ENCODE data around the gene SLC7A4. TPM values are rescaled to one million over a fixed set of nuclear protein-coding genes. Genes with fewer than 3 reads are reported as not detected.
"Not testable (repeated sequence)": the region's sequence is repeated elsewhere in the genome, so short reads cannot be mapped to it uniquely, and the experiment has no call there.

Gene SLC7A4
- total RNA-seq, 1 donor from 2014 or later = 0.93 TPM

- Histone ChIP-seq H3K4me1 (ENCODE audit: insufficient read depth, low read length) (peaks cover 11% of the 10 kb centered on the region), H2AFZ (ENCODE audit: low read depth, low read length) (no peak overlapping the region), H3K27ac (ENCODE audit: low read depth, low read length) (no peak overlapping the region), H3K36me3 (ENCODE audit: insufficient read depth, low read length) (no peaks in the 10 kb centered on the region), H4K20me1 (ENCODE audit: insufficient read depth, low read length) (no peaks in the 10 kb centered on the region), H3K4me2 (ENCODE audit: low read length) (no peak overlapping the region), H3K4me3 (ENCODE audit: insufficient read depth, low read depth, low read length) (no peak overlapping the region), H3K9ac (ENCODE audit: low read length) (no peak overlapping the region), H3K27me3 (ENCODE audit: insufficient read depth, low read length) (peaks cover 3% of the 10 kb centered on the region), H3K79me2 (ENCODE audit: insufficient read depth, low read length) (no peaks in the 10 kb centered on the region), H3K9me3 (ENCODE audit: insufficient read depth, low read depth, low read length) (no peaks in the 10 kb centered on the region)
- Mint-ChIP-seq H3K4me1 (ENCODE audit: low read depth, unreplicated experiment) (peaks cover 16% of the 10 kb centered on the region), H3K9me3 (ENCODE audit: unreplicated experiment) (no peaks in the 10 kb centered on the region), H3K27me3 (ENCODE audit: low read depth, unreplicated experiment) (peaks cover 20% of the 10 kb centered on the region), H3K36me3 (ENCODE audit: low read depth, unreplicated experiment) (no peaks in the 10 kb centered on the region), H3K4me3 (ENCODE audit: unreplicated experiment) (no peak overlapping the region), H3K27ac (ENCODE audit: unreplicated experiment) (peak overlapping the region; percentile 68)
- TF ChIP-seq CTCF (IDR thresholded peaks at IDR 0.05; ENCODE audit: insufficient read depth, low read depth, low read length) (no peak), EZH2 (IDR thresholded peaks at IDR 0.05; ENCODE audit: insufficient read depth, low read length) (no peak)
- no peak for DNase-seq (ENCODE audit: low read depth)
- FAIRE-seq = no peak
Observed at GRCh38 chr22:21051145-21051830, 18.9 kb upstream of the SLC7A4 start.

GRCh38 chr22:21048965-21049364 lies 16.6 kb upstream of the SLC7A4 start:
- not testable (repeated sequence) for H3K9me3 ChIP-seq (ENCODE audit: insufficient read depth, low read depth, low read length); H3K4me2 ChIP-seq (ENCODE audit: low read length); H3K36me3 Mint-ChIP-seq (ENCODE audit: low read depth, unreplicated experiment); H2AFZ ChIP-seq (ENCODE audit: low read depth, low read length); DNase-seq (ENCODE audit: low read depth); H3K27me3 ChIP-seq (ENCODE audit: insufficient read depth, low read length); H3K79me2 ChIP-seq (ENCODE audit: insufficient read depth, low read length); H3K27ac ChIP-seq (ENCODE audit: low read depth, low read length); FAIRE-seq; H3K4me3 ChIP-seq (ENCODE audit: insufficient read depth, low read depth, low read length); H3K9me3 Mint-ChIP-seq (ENCODE audit: unreplicated experiment); H3K4me3 Mint-ChIP-seq (ENCODE audit: unreplicated experiment); H3K9ac ChIP-seq (ENCODE audit: low read length); H3K36me3 ChIP-seq (ENCODE audit: insufficient read depth, low read length); H4K20me1 ChIP-seq (ENCODE audit: insufficient read depth, low read length); H3K27ac Mint-ChIP-seq (ENCODE audit: unreplicated experiment)
- peaks cover 30% of the 10 kb centered on the region for H3K4me1 ChIP-seq (ENCODE audit: insufficient read depth, low read length)
- Mint-ChIP-seq H3K27me3 (ENCODE audit: low read depth, unreplicated experiment) (peaks cover 12% of the 10 kb centered on the region), H3K4me1 (ENCODE audit: low read depth, unreplicated experiment) (peaks cover 17% of the 10 kb centered on the region)

GRCh38 chr22:21048448-21048847 lies 16.1 kb upstream of the SLC7A4 start:
- peaks cover 13% of the 10 kb centered on the region for H3K27me3 Mint-ChIP-seq (ENCODE audit: low read depth, unreplicated experiment)
- FAIRE-seq; H3K27ac Mint-ChIP-seq (ENCODE audit: unreplicated experiment); H3K36me3 ChIP-seq (ENCODE audit: insufficient read depth, low read length); H3K27ac ChIP-seq (ENCODE audit: low read depth, low read length); DNase-seq (ENCODE audit: low read depth); H3K4me2 ChIP-seq (ENCODE audit: low read length); H3K9me3 ChIP-seq (ENCODE audit: insufficient read depth, low read depth, low read length); H3K9ac ChIP-seq (ENCODE audit: low read length); H4K20me1 ChIP-seq (ENCODE audit: insufficient read depth, low read length); H3K4me3 ChIP-seq (ENCODE audit: insufficient read depth, low read depth, low read length); H3K4me3 Mint-ChIP-seq (ENCODE audit: unreplicated experiment); H3K79me2 ChIP-seq (ENCODE audit: insufficient read depth, low read length); H2AFZ ChIP-seq (ENCODE audit: low read depth, low read length); H3K27me3 ChIP-seq (ENCODE audit: insufficient read depth, low read length); H3K36me3 Mint-ChIP-seq (ENCODE audit: low read depth, unreplicated experiment); H3K9me3 Mint-ChIP-seq (ENCODE audit: unreplicated experiment): not testable (repeated sequence)
- H3K4me1 ChIP-seq (ENCODE audit: insufficient read depth, low read length) = peaks cover 30% of the 10 kb centered on the region
- peaks cover 20% of the 10 kb centered on the region for H3K4me1 Mint-ChIP-seq (ENCODE audit: low read depth, unreplicated experiment)

Measured in astrocyte (in vitro differentiated cells and primary cell).